DND-41 (cell line): Measurements from ENCODE around the gene SYNPO.

Source experiments
- CTCF ChIP-seq: IDR thresholded peaks from 2 replicates; pipeline ENCODE4 v1.5.1; 2012; ENCODE audit warnings: borderline replicate concordance, low read length, moderate library complexity, mild to moderate bottlenecking; ENCODE audit not compliant: poor library complexity, severe bottlenecking; ENCODE audit errors: extremely low read depth
- EZH2 ChIP-seq: IDR thresholded peaks from 3 replicates; pipeline ENCODE4 v1.6.1; 2012; ENCODE audit warnings: borderline replicate concordance, low read depth, mild to moderate bottlenecking, moderate library complexity, low read length, inconsistent platforms; ENCODE audit not compliant: severe bottlenecking

GRCh38 chr5:150603491-150603890 is 37.0 kb upstream of the SYNPO start:
- no peak for TF ChIP-seq CTCF
- TF ChIP-seq EZH2, result no peak
